OCI-LY7 (cell line): Measurements from ENCODE around the gene POP4. TPM values are rescaled to one million over a fixed set of nuclear protein-coding genes. Genes with fewer than 3 reads are reported as not detected.

Experiments
- BruUV-seq: library from RNA; stranded (reverse); fragments of 400-500 nt; replicated peaks from 2 replicates; lab custom pipeline; 2021; lab: Mats Ljungman, UMichigan
- CTCF ChIA-PET: fragments of 300-600 bp; sonication (Branson Sonifier 250); formaldehyde crosslinking; loops from one replicate; lab custom pipeline; 2022; ENCODE audit warnings: antibody characterized with exemption; ENCODE audit not compliant: unreplicated experiment; lab: Charles Lee
- POLR2A ChIA-PET: fragments of 300-600 bp; sonication (Branson Sonifier 250); formaldehyde crosslinking; loops from one replicate; lab custom pipeline; 2022; ENCODE audit warnings: antibody characterized with exemption; lab: Charles Lee
- DNase-seq: peaks from one replicate; pipeline ENCODE4 v3.0.0-alpha.2; 2015; ENCODE audit warnings: low spot score
- H2AFZ ChIP-seq: fragments of 200-600 bp; sonication (generic), shearing (Covaris generic); 2 replicates; pipeline ENCODE4 v1.6.1; 2014; ENCODE audit warnings: mild to moderate bottlenecking, antibody characterized with exemption, low read length, moderate library complexity
- H3K27ac ChIP-seq: fragments of 200-600 bp; sonication (generic); 2 replicates; pipeline ENCODE4 v1.5.1; 2014; ENCODE audit warnings: mixed run types, low read depth, mild to moderate bottlenecking, moderate library complexity, low read length, inconsistent platforms; ENCODE audit not compliant: poor library complexity, severe bottlenecking
- H3K36me3 ChIP-seq: fragments of 200-600 bp; sonication (generic); 2 replicates; pipeline ENCODE4 v1.6.1; 2014; ENCODE audit warnings: mild to moderate bottlenecking, antibody characterized with exemption, low read length, moderate library complexity, mixed read lengths; ENCODE audit not compliant: insufficient read depth
- H3K4me1 ChIP-seq: fragments of 200-600 bp; sonication (generic); 2 replicates; pipeline ENCODE4 v1.5.1; 2014; ENCODE audit warnings: mild to moderate bottlenecking, low read length; ENCODE audit not compliant: insufficient read depth, poor library complexity, severe bottlenecking
- H3K4me2 ChIP-seq: fragments of 200-600 bp; sonication (generic); 2 replicates; pipeline ENCODE4 v1.6.1; 2014; ENCODE audit warnings: mild to moderate bottlenecking, low read length
- H3K4me3 ChIP-seq: fragments of 200-600 bp; sonication (generic); 2 replicates; pipeline ENCODE4 v1.5.1; 2014; ENCODE audit warnings: mild to moderate bottlenecking, low read depth, low read length; ENCODE audit not compliant: poor library complexity, severe bottlenecking
- H3K79me2 ChIP-seq: fragments of 200-600 bp; sonication (generic); 2 replicates; pipeline ENCODE4 v1.6.1; 2016; ENCODE audit warnings: low read depth, mild to moderate bottlenecking, low read length, moderate library complexity, mixed read lengths; ENCODE audit not compliant: insufficient read depth
- H3K9me2 ChIP-seq: fragments of 200-600 bp; sonication (generic); 2 replicates; pipeline ENCODE4 v1.6.1; 2016; ENCODE audit warnings: mild to moderate bottlenecking, low read length, mixed read lengths; ENCODE audit not compliant: insufficient read depth
- H3K9me3 ChIP-seq: fragments of 200-600 bp; sonication (generic); 2 replicates; pipeline ENCODE4 v1.6.1; 2014; ENCODE audit warnings: mild to moderate bottlenecking, mixed run types, low read length, mixed read lengths
- H4K20me1 ChIP-seq: fragments of 200-600 bp; sonication (generic); 2 replicates; pipeline ENCODE4 v1.6.1; 2014; ENCODE audit warnings: mild to moderate bottlenecking, antibody characterized with exemption, low read length, moderate library complexity, mixed read lengths; ENCODE audit not compliant: insufficient read depth
- CTCF ChIP-seq: fragments of 200-600 bp; sonication (generic); conservative IDR thresholded peaks from 2 replicates; pipeline ENCODE4 v1.5.1; 2014; ENCODE audit warnings: mild to moderate bottlenecking, antibody characterized with exemption, low read length, moderate library complexity, mixed read lengths
- EZH2phosphoT487 ChIP-seq: fragments of 200-600 bp; sonication (generic); IDR thresholded peaks from 2 replicates; pipeline ENCODE4 v1.6.1; 2018; ENCODE audit warnings: low read depth, borderline replicate concordance, mild to moderate bottlenecking, mixed run types, antibody characterized with exemption, low read length, moderate library complexity, mixed read lengths
- intact Hi-C: fragments of 100-400 bp; cut with micrococcal nuclease; formaldehyde crosslinking; loops from one replicate; pipeline ENCODE4 v1.10.0; 2022; ENCODE audit not compliant: unreplicated experiment
- total RNA-seq, 2 experiments: library from RNA; depleted of rRNA in 1 of 2; stranded (reverse); fragments of >200 nt in 1 of 2; shearing (Covaris generic) in 1 of 2; gene quantifications; 2 replicates each; pipeline ENCODE4 v1.2.3, GENCODE V29; 2014 to 2022

Gene POP4
- total RNA-seq, 2 experiments from 2014 or later, result 83.5 to 105 TPM

GRCh38 chr19:29634002-29634401, 27.9 kb downstream of the POP4 start:
- Histone ChIP-seq H2AFZ (no peak overlapping the region), H3K4me1 (peaks cover 8% of the 10 kb centered on the region), H3K4me3 (no peak overlapping the region), H3K27ac (no peak overlapping the region), H3K79me2 (no peaks in the 10 kb centered on the region), H3K36me3 (no peaks in the 10 kb centered on the region), H3K9me2 (no peaks in the 10 kb centered on the region), H3K9me3 (0 out of 2 replicates have a peak, but pooled peaks cover 3% of the 10 kb centered on the region), H3K4me2 (no peak overlapping the region), H4K20me1 (no peaks in the 10 kb centered on the region)
- POLR2A ChIA-PET, result no interaction called here
- CTCF ChIA-PET, result no interaction called here
- TF ChIP-seq CTCF (no peak), EZH2phosphoT487 (no peak)
- intact Hi-C loops, result no loop called here
- BruUV-seq, result no TSS peak
- DNase-seq, result no peak

DNA sequence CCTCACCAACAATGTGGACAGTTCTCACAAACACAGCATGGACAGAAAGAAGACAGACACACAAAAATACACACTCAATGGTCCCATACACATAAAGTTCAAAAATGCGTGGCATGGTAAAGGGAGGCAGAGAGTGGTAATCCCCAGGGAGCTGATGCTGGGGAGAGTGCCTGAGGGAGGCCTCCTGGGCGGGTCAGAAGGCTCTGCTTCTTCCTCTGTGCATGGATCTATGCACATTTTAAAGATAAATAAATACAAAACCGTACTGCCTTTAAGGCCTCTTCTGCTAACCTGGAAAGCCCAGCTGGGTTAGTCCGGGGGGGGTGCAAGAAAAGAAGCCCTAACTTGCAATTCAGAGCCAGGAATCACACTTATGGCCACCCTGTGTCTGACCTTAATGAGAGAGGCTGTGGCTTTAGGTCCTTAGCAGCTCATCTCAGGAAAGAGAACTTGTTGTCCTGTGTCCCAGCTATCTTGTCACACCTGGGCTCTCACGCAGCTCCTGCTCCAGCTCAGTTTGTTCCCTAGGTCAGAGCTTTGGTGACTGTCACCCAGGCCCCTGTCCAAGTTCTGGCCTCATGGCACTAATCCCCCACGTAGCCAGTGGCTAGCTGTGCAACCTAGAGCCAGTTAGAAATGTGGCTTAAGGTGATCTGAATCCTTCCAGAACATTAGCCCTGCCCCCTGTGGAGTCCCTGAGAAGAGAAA, 28.5 kb downstream of the POP4 start:
- TF ChIP-seq CTCF (no peak), EZH2phosphoT487 (no peak)
- H3K79me2 ChIP-seq, result no peaks in the 10 kb centered on the region
- no peak overlapping the region for H2AFZ ChIP-seq
- H4K20me1 ChIP-seq, result no peaks in the 10 kb centered on the region
- H3K9me3 ChIP-seq, result 0 out of 2 replicates have a peak, but pooled peaks cover 3% of the 10 kb centered on the region
- no TSS peak for BruUV-seq
- ChIA-PET POLR2A (no interaction called here), CTCF (no interaction called here)
- no peak overlapping the region for H3K27ac ChIP-seq
- H3K4me2 ChIP-seq, result no peak overlapping the region
- H3K9me2 ChIP-seq, result no peaks in the 10 kb centered on the region
- H3K4me3 ChIP-seq, result no peak overlapping the region
- DNase-seq, result no peak
- H3K4me1 ChIP-seq, result peaks cover 8% of the 10 kb centered on the region
- H3K36me3 ChIP-seq, result no peaks in the 10 kb centered on the region
- intact Hi-C loops, result no loop called here

DNA sequence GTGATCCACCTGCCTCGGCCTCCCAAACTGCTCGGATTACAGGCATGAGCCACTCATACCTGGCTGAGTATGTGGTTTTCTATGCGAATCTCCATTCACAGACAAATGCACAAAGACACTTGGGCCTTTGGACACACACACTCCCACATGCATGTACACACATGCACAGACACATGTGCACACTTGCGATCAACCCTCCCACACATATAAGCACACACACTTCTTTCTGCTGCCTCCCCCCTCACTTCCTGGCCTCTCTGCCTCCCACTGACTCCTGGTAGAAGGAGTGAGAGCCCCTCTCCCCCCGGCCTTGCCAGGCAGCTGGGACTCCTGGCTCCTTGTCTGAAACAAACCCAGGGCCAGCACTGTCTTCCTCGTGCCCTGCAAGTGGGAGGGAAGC, 29.9 kb downstream of the POP4 start:
- intact Hi-C loops, result no loop called here
- TF ChIP-seq CTCF (no peak), EZH2phosphoT487 (no peak)
- Histone ChIP-seq H3K9me3 (0 out of 2 replicates have a peak, but pooled peaks cover 3% of the 10 kb centered on the region), H3K36me3 (no peaks in the 10 kb centered on the region), H3K27ac (no peak overlapping the region), H3K79me2 (no peaks in the 10 kb centered on the region), H3K4me2 (no peak overlapping the region), H3K9me2 (no peaks in the 10 kb centered on the region), H2AFZ (no peak overlapping the region), H4K20me1 (no peaks in the 10 kb centered on the region), H3K4me3 (no peak overlapping the region), H3K4me1 (peaks cover 8% of the 10 kb centered on the region)
- CTCF ChIA-PET, result no interaction called here
- POLR2A ChIA-PET, result interaction anchor here (0.6 kb wide), 1 partner anchor 793 kb away, joined by 3 read pairs; no protein-coding TSS in a partner anchor
- DNase-seq, result no peak
- BruUV-seq, result no TSS peak
